GM06990 (cell line): ENCODE measurements around the gene FBXL17.

Source experiments
- DNase-seq: peaks from one replicate; pipeline ENCODE4 v3.0.0-alpha.2; 2011; ENCODE audit not compliant: insufficient read length; ENCODE audit errors: extremely low read depth
- H3K27me3 ChIP-seq: replicated peaks from 2 replicates; pipeline ENCODE4 v1.6.0; 2011; ENCODE audit warnings: low read length; ENCODE audit not compliant: control insufficient read depth, insufficient read depth
- H3K36me3 ChIP-seq: 2 replicates; pipeline ENCODE4 v1.5.1; 2011; ENCODE audit warnings: low read length; ENCODE audit not compliant: control insufficient read depth, insufficient read depth
- H3K4me3 ChIP-seq: replicated peaks from 2 replicates; pipeline ENCODE4 v1.5.1; 2011; ENCODE audit warnings: low read depth, mild to moderate bottlenecking, control low read depth, low read length
- CTCF ChIP-seq: IDR thresholded peaks from 2 replicates; pipeline ENCODE4 v1.5.1; 2011; ENCODE audit warnings: low read length, control low read depth, mild to moderate bottlenecking, inconsistent platforms; ENCODE audit not compliant: insufficient read depth, poor library complexity, severe bottlenecking

FBXL17 gene

GRCh38 chr5:108028883-108029282 lies 353.0 kb downstream of the FBXL17 start:
- no peak for TF ChIP-seq CTCF
- no peaks in the 10 kb centered on the region for H3K27me3 ChIP-seq
- H3K36me3 ChIP-seq, result no peaks in the 10 kb centered on the region
- H3K4me3 ChIP-seq, result no peak overlapping the region
- no peak for DNase-seq

GRCh38 chr5:108028412-108028811 lies 353.5 kb downstream of the FBXL17 start:
- H3K36me3 ChIP-seq, result no peaks in the 10 kb centered on the region

GRCh38 chr5:108025957-108026356 lies 355.9 kb downstream of the FBXL17 start:
- no peak for DNase-seq
- Histone ChIP-seq H3K36me3 (no peaks in the 10 kb centered on the region), H3K27me3 (no peaks in the 10 kb centered on the region), H3K4me3 (no peak overlapping the region)
- TF ChIP-seq CTCF, result no peak

More at GRCh38 chr5:108028412-108028811, 353.5 kb downstream of the FBXL17 start:
- no peak overlapping the region for H3K4me3 ChIP-seq
- no peak for DNase-seq
- TF ChIP-seq CTCF, result no peak
- no peaks in the 10 kb centered on the region for H3K27me3 ChIP-seq

- Histone ChIP-seq H3K27me3 (no peaks in the 10 kb centered on the region), H3K4me3 (no peak overlapping the region), H3K36me3 (no peaks in the 10 kb centered on the region)
- TF ChIP-seq CTCF, result no peak
- no peak for DNase-seq
Observed at GRCh38 chr5:108024986-108025385, 356.9 kb downstream of the FBXL17 start.

GRCh38 chr5:108016101-108016500 lies 365.8 kb downstream of the FBXL17 start:
- TF ChIP-seq CTCF, result no peak
- no peak for DNase-seq

GRCh38 chr5:108006791-108007190 lies 375.1 kb downstream of the FBXL17 start:
- Histone ChIP-seq H3K4me3 (no peak overlapping the region), H3K36me3 (no peaks in the 10 kb centered on the region), H3K27me3 (no peaks in the 10 kb centered on the region)
- no peak for DNase-seq
- TF ChIP-seq CTCF, result no peak

More at GRCh38 chr5:108016101-108016500, 365.8 kb downstream of the FBXL17 start:
- Histone ChIP-seq H3K4me3 (no peak overlapping the region), H3K36me3 (no peaks in the 10 kb centered on the region), H3K27me3 (no peaks in the 10 kb centered on the region)
